ENCODE measurements around the gene PTPRJ. TPM values are rescaled to one million over a fixed set of nuclear protein-coding genes. Genes with fewer than 3 reads are reported as not detected.
"Not testable (repeated sequence)": the region's sequence is repeated elsewhere in the genome, so short reads cannot be mapped to it uniquely, and the experiment has no call there.

Gene PTPRJ
- total RNA-seq, 1 experiment from 2014 or later: 39.4 TPM

DNA sequence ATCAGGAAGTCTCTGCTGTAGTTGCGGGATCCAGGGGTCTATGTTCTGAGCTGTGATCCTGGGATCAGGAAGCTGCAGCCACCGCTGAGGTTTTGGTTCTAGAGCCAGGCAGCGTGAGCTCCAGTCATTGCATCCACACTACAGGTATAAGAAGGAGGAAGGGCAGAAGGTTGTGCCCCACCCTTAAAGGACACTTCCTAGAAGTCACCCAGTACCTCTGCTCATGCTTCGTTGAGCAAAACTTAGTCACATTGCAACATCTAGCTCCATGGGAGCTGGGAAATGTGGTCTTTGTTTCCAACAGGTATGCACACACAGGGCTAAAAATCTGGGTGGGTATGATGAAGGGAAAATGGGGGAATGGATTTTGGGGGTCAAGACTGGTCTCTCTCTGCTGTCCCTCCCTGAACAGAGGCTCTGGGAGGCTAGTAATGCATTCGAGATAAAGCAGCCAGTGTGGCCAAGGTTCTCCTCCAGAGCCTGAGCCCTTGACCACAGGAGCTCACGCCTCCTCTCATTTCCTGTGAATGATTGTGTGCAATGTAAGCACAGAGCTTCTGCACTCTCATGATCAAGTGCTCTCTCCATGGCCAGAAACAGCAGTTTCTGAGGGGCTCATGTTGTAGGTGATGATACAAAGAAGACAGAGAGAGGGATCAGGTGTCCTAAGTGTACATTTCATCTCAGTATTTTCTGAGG lies 149.5 kb downstream of the PTPRJ start:
- DNase-seq (ENCODE audit: low read depth, low spot score): no peak
- in situ Hi-C loops (cut with HindIII; ENCODE audit: low pct_unique_long_range_greater_than_20kb, low sequenced_read_pairs): no loop called here

DNA sequence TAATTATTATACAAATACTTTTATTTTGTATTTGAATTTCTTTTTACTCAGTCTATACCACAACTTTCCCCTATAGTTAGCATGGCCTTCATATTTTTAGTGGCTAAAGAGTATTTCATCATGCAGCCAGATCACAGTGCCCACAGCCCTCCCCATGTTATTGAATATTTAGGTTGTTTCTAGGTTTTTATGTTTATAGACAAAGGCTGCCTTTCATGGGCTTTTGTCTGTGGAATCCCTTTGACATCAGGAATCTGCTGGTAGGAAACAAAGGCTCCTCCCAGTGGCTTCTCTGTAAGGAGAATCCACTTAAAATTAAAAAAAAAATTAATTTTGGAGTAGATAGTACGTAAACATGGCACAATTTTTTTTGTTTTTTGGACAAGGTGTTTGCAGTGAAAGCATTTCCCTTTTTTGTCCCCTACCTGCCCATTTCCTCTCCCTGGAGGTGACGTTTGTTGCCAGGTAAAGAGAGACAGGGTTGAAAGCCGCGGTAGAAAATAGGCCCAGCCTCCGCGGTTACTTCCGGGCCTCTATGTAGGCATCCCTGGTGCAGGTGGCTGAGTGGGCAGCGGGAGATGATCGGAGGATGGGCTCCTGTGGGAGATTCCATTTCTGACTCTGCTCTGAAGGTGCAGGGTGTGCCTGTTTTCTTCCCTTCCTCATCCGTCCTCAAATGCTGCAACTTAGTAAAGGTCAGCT lies 154.0 kb downstream of the PTPRJ start:
- DNase-seq (ENCODE audit: low read depth, low spot score): peak; percentile 72
- in situ Hi-C loops (cut with HindIII; ENCODE audit: low pct_unique_long_range_greater_than_20kb, low sequenced_read_pairs): no loop called here

DNA sequence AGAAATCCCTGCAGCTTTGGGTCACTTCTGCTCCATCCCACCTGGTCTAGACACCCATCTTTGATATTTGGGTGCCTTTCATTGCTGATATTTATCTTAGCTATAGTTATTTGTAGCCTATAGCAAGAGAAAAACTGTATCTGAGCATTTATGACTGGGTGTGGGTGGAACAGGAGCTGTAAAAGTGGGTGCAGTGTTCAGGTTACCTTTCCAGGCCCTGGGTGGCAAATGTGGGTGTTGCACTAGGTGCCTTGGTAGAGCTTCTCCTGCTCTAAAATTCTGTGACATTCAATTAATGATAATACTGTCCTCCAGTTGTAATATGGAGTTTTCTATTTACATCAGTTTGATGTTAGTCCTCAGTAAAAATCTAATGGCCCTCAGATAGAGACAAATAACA lies 157.9 kb downstream of the PTPRJ start:
- DNase-seq (ENCODE audit: low read depth, low spot score): no peak
- in situ Hi-C loops (cut with HindIII; ENCODE audit: low pct_unique_long_range_greater_than_20kb, low sequenced_read_pairs): no loop called here

- DNase-seq (ENCODE audit: low read depth, low spot score); in situ Hi-C loops (cut with HindIII; ENCODE audit: low pct_unique_long_range_greater_than_20kb, low sequenced_read_pairs): not testable (repeated sequence)
Measured at GRCh38 chr11:48139896-48140295, 159.5 kb downstream of the PTPRJ start.

DNA sequence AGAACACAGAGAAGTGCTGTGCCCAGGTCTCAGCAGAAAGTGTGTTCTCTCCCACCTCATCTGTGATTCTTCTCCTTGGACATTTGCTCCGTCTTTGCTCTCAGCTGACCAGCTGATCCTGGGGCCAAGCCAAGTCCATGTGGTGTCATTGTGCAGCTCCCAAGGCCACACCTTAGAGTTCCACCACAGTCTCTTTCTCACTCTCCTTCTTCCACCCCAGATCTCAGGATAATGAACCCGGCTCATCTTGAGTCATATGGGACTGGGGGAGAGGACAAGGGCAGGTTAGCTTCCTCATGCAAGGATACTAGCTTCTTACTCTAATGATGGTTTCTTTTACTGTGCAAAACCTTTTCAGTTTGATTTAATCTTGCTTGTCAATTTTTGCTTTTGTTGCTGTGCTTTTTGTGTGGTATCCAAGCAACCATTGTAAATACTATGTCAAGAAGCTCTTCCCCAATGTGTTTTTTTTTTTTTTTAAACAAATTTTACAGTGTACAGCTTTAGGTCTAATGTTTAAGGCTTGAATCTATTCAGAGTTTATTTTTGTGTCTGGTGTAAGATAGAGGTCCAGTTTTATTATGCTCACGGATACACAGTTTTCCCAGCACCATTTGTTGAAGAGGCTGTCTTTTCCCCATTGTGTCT lies 161.2 kb downstream of the PTPRJ start:
- no peak for DNase-seq (ENCODE audit: low read depth, low spot score)
- in situ Hi-C loops (cut with HindIII; ENCODE audit: low pct_unique_long_range_greater_than_20kb, low sequenced_read_pairs): no loop called here

- DNase-seq (ENCODE audit: low read depth, low spot score): no peak
- in situ Hi-C loops (cut with HindIII; ENCODE audit: low pct_unique_long_range_greater_than_20kb, low sequenced_read_pairs): no loop called here
Measured at GRCh38 chr11:48142889-48143288, 162.5 kb downstream of the PTPRJ start.

GRCh38 chr11:48148749-48149148 lies 168.4 kb downstream of the PTPRJ start:
- in situ Hi-C loops (cut with HindIII; ENCODE audit: low pct_unique_long_range_greater_than_20kb, low sequenced_read_pairs): no loop called here
- DNase-seq (ENCODE audit: low read depth, low spot score): no peak

DNA sequence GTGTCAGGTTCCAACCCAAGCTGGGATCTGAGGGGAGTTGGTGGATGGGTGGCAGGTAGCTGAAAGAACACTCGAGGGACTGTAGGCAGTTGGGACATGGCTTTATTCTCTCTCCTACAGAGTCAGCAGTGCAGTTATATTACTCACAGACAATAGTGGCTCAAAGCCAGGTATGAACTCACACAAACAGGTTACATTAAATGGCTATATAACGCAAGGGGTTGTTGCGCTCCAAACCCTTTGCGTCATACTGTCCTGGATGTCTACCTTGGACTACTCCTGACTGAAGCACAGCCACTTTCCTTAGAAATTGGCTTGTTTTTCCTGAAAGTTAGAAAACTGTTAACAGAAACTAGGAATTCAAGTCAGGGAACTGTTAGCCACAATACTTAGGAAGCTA lies 169.9 kb downstream of the PTPRJ start:
- no peak for DNase-seq (ENCODE audit: low read depth, low spot score)
- in situ Hi-C loops (cut with HindIII; ENCODE audit: low pct_unique_long_range_greater_than_20kb, low sequenced_read_pairs): no loop called here

DNA sequence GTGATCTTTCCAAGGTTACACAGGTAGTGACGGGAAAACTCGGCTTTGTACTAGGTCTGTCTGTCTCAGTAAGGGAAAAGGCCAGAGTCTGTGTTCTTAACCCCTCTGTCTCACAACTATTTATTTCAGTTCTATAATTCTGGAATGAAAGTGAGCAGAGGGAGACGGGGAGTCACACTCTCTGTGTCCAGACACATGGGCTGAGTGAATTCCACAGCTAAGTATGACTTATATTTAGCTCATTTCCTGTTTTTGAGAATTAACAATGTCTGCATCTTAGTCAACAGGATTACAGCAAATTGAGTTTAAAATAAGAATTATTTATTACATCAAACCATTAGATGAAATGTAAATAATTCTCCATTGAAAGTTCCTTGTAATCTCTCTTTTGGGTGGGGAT lies 173.8 kb downstream of the PTPRJ start:
- in situ Hi-C loops (cut with HindIII; ENCODE audit: low pct_unique_long_range_greater_than_20kb, low sequenced_read_pairs): no loop called here
- DNase-seq (ENCODE audit: low read depth, low spot score): no peak

DNA sequence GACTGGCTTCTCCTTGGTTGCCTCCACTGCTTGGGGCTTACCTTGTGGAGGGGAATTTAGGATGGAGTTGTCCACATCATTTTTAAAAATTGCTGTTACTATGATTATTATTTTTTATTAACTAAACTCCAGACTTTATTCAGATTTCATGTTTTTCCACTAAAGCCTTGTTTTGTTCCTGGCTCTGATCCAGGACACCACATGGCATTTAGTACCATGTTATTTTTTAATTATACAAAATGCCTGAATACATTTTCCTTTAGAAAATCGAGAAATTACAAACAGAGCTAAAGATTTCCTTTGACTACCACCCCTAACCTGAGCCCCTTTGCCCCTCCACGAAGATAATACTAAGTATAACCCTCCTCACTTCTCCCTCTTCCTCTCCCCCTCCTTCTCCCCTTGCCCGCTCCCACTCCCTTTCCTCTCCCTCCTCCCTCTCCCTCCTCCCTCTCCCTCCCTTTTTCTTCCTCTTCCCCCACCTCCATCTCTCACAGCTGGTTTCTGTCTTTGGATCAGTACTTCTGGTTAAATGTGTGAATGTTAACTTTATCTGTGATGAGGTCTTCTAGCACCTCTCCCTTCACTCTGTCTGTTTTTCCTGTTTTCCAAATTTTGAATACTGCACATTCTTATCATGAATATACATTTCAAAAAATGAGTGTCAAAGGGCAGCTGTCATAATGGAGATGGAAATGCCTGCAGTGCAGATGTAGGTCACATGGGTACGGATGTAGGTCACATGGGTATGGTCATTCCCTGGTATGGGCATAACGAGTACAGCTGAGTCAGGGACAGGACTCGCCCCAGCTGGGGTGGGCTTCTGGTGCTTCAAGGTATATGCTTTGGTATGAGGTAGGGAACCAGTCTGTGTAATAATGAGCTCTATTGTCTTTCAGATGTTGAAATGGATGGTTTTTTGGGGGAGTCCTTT lies 181.9 kb downstream of the PTPRJ start:
- in situ Hi-C loops (cut with HindIII; ENCODE audit: low pct_unique_long_range_greater_than_20kb, low sequenced_read_pairs): no loop called here
- no peak for DNase-seq (ENCODE audit: low read depth, low spot score)

- in situ Hi-C loops (cut with HindIII; ENCODE audit: low pct_unique_long_range_greater_than_20kb, low sequenced_read_pairs): no loop called here
- no peak for DNase-seq (ENCODE audit: low read depth, low spot score)
Measured at GRCh38 chr11:48162885-48163268, 182.5 kb downstream of the PTPRJ start.

GRCh38 chr11:48163360-48164100 lies 183.2 kb downstream of the PTPRJ start:
- no peak for DNase-seq (ENCODE audit: low read depth, low spot score)
- in situ Hi-C loops (cut with HindIII; ENCODE audit: low pct_unique_long_range_greater_than_20kb, low sequenced_read_pairs): no loop called here

DNA sequence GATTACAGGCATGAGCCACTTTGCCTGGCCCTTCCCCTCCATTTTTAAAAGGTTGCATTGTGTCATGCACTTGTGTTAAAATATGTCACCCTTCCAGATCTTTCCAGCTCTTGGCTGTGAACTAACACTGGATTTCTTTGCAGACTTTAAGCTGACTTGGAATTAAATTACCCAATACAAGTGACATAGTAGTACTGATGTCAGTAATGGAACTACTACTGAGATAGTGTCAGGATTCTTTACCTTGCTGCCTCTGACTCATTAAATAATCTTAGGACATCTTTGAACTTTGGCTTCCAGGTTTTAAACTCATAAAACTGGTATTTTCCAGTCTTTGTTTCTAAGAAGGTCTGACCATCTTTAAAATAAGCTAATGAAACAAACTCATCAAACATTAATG lies 184.5 kb downstream of the PTPRJ start:
- in situ Hi-C loops (cut with HindIII; ENCODE audit: low pct_unique_long_range_greater_than_20kb, low sequenced_read_pairs): no loop called here
- DNase-seq (ENCODE audit: low read depth, low spot score): no peak

DNA sequence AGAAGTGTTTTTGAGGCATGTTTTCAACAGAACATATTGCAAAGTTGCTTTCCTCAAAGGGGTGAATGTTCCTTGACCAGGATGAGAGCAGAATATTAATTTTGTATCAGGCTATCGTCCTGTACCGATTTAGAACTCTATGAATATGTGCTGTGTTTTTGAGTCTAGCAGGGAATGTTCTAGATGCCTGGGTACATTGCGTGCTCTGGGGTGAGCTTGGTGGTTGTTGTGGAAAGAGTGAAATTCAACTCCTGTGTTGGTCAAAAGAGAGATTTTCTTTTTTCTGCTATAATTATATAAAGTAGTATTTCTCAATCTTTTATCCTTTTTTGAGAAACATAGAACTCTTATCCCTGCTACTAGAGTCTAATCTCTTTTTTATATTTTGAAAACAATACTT lies 185.1 kb downstream of the PTPRJ start:
- DNase-seq (ENCODE audit: low read depth, low spot score): no peak
- in situ Hi-C loops (cut with HindIII; ENCODE audit: low pct_unique_long_range_greater_than_20kb, low sequenced_read_pairs): no loop called here

- in situ Hi-C loops (cut with HindIII; ENCODE audit: low pct_unique_long_range_greater_than_20kb, low sequenced_read_pairs): no loop called here
- DNase-seq (ENCODE audit: low read depth, low spot score): no peak
Measured at GRCh38 chr11:48167380-48167779, 187.0 kb downstream of the PTPRJ start.

DNA sequence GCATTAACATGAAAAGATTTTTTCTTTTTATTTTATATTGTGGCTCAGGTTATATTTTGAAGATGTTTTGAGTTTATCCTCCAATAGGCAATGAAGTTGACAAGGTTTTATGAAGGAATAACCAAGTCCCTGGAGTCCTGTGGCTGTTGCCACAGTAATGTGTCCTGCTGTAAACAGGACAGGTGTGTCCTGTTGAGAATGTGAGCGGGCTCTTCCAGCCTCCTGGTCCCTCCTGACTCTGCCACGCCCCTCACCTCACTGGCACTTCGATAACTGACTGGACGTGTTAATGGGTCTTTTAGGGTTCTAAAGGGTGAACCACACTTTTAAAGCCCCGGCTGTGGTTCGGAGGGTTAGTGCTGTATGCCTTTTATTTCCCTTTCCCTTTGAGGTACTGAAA lies 188.5 kb downstream of the PTPRJ start:
- no peak for DNase-seq (ENCODE audit: low read depth, low spot score)
- in situ Hi-C loops (cut with HindIII; ENCODE audit: low pct_unique_long_range_greater_than_20kb, low sequenced_read_pairs): no loop called here

DNA sequence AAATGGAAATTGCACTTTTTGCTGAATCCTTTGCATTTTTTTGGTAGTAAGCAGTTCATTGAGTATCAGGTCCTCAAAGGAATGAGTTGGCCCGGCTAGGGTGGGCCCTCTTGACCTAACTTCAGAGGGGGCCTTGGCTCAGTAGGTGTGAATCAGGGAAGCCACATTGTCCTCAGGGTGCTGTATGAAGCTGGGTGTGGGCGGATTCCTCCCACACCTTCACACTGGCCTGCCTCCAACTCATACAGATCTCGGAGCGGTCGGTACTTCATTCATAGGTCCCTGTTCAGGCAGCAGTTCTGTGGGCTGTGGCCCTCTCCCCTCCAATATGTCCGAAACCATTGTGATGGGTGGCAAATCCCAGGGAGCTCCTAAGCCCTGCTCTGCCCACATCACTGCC lies 188.9 kb downstream of the PTPRJ start:
- in situ Hi-C loops (cut with HindIII; ENCODE audit: low pct_unique_long_range_greater_than_20kb, low sequenced_read_pairs): no loop called here
- DNase-seq (ENCODE audit: low read depth, low spot score): no peak

Measured in SK-MEL-5 (cell line).